ENCODE results near the gene BICC1.
A peak's percentile ranks its signal among the peaks of the same experiment; 100 is the strongest.
"Not testable (repeated sequence)": the region's sequence is repeated elsewhere in the genome, so short reads cannot be mapped to it uniquely, and the experiment has no call there.

Gene BICC1

DNA sequence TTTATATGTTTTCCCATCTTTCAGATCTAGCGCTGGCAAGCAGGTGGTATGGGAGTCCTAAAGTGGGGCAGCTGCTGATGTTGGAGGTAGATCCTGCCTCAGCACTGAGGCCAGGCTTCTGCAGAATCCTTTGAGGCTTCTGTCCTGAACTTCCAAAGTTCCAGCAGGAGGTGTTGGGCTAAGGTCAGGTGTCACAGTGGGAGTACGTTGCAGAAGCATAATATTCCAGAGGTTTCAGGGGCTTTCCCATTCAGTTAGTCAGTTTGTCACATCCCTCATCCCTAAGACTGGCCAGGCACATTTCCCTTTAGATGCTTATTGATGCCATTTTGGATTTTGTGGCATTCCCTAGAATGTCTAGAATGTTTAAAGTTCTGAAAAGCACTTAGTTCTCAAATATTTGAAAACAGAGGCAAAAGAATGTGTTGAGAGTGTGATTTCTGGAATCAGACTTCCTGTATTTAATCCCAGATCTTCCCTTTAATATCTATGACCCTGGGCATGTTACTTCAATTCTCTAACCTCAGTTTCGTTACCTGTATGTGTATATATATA is 344.7 kb downstream of the BICC1 start:
- no peaks in the 10 kb centered on the region for H3K36me3 ChIP-seq
- H3K9me3 ChIP-seq: no peaks in the 10 kb centered on the region
- no peaks in the 10 kb centered on the region for H3K27me3 ChIP-seq
- TF ChIP-seq, protein P1, sequence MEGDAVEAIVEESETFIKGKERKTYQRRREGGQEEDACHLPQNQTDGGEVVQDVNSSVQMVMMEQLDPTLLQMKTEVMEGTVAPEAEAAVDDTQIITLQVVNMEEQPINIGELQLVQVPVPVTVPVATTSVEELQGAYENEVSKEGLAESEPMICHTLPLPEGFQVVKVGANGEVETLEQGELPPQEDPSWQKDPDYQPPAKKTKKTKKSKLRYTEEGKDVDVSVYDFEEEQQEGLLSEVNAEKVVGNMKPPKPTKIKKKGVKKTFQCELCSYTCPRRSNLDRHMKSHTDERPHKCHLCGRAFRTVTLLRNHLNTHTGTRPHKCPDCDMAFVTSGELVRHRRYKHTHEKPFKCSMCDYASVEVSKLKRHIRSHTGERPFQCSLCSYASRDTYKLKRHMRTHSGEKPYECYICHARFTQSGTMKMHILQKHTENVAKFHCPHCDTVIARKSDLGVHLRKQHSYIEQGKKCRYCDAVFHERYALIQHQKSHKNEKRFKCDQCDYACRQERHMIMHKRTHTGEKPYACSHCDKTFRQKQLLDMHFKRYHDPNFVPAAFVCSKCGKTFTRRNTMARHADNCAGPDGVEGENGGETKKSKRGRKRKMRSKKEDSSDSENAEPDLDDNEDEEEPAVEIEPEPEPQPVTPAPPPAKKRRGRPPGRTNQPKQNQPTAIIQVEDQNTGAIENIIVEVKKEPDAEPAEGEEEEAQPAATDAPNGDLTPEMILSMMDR (IDR thresholded peaks at IDR 0.05; ENCODE audit: low read depth, low read length): no peak
- H3K4me1 ChIP-seq: peaks cover 6% of the 10 kb centered on the region
- no peak overlapping the region for H3K4me3 ChIP-seq (ENCODE audit: low read depth, low read length)
- no peak for DNase-seq

DNA sequence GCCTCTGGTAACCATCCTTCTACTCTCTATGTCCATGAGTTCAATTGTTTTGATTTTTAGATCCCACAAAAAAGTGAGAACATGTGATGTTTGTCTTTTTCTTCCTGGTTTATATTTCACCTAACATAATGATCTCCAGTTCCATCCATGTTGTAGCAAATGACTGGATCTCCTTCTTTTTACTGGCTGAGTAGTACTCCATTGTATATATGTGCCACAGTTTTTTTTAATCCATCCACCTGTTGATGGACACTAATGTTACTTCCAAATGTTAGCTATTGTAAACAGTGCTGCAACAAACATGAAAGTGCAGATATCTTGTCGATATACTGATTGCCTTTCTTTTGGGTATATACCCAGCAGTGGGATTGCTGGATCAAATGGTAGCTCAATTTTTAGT is 345.5 kb downstream of the BICC1 start:
- not testable (repeated sequence) for H3K4me1 ChIP-seq; H3K9me3 ChIP-seq; H3K36me3 ChIP-seq; H3K27me3 ChIP-seq; DNase-seq; H3K4me3 ChIP-seq (ENCODE audit: low read depth, low read length)

DNA sequence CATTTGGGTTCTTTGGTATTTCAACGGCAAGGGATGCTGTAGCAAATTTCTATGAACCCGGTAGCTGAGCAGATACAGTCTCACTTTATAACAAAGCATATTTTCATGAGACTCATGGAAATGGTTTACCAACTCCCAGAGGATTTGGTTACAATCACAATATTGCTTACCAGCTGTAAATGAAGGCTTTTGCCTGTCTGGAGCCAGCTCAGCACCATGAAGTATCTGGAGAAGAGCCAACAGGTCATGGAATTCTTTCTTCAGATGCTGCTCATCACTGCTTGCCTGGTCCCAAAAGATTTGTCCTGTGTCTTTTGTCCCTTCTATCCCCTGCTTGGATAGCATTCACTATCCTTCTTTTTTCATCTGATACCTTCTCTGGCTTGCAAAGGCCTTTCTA is 346.9 kb downstream of the BICC1 start:
- Histone ChIP-seq H3K27me3 (no peaks in the 10 kb centered on the region), H3K4me1 (peaks cover 6% of the 10 kb centered on the region), H3K9me3 (no peaks in the 10 kb centered on the region), H3K36me3 (no peaks in the 10 kb centered on the region), H3K4me3 (ENCODE audit: low read depth, low read length) (no peak overlapping the region)
- no peak for DNase-seq
- TF ChIP-seq, protein P1 (IDR thresholded peaks at IDR 0.05; ENCODE audit: low read depth, low read length): no peak

DNA sequence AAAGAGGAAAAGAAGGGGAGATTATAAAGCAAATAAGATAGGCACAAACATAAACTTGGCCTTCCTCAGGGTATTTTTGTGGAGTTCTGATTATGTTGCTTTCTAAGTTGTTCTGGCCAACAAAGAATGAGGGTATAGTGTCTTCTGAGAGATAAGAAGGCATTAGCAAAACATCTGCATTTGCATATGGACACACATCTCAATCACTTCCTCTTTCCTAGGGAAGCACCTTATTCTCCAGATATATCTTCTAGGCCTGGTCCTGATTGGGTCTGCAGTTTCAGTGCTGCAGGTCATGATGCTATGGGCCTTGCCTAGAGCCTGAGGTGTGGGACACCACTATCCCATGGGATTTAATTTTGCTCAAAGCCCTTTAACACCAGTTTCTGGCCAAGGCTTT is 355.0 kb downstream of the BICC1 start:
- DNase-seq: no peak
- Histone ChIP-seq H3K4me3 (ENCODE audit: low read depth, low read length) (no peak overlapping the region), H3K4me1 (no peaks in the 10 kb centered on the region), H3K9me3 (no peaks in the 10 kb centered on the region), H3K36me3 (no peaks in the 10 kb centered on the region), H3K27me3 (no peaks in the 10 kb centered on the region)
- TF ChIP-seq, protein P1 (IDR thresholded peaks at IDR 0.05; ENCODE audit: low read depth, low read length): no peak

DNA sequence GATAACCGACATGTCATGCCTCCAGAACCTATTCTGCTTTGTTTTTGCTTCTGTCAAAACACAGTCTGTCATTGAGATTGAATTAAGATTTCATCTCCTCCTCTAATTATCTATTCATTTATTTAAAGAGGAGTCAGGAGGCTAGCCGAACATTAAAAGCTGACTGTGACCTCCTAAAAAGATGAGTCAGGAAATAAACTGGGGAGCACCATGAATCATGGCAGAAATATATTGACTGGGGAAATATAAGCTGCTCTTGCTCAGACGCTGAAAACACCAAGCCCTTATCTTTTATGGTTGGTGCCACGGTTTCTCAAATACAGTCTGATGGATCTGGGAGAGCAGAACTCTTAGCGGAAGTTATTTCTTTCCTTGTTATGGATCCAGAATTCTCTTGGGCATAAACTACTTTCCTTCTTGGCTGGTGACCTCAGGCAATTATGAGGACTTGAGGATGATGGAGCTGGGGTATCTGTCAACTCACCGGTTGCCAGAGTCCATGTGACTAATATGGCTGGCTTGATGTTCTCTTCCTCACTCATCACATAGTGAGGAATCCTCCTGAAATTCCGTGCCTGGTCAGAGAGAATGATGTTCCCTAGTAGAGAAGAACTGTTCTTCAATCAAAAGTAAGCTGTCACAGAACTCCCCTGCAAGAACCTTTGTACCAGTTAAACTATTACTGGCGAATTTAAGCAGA is 356.2 kb downstream of the BICC1 start:
- TF ChIP-seq, protein P1 (IDR thresholded peaks at IDR 0.05; ENCODE audit: low read depth, low read length): no peak
- no peaks in the 10 kb centered on the region for H3K9me3 ChIP-seq
- no peaks in the 10 kb centered on the region for H3K4me1 ChIP-seq
- no peaks in the 10 kb centered on the region for H3K27me3 ChIP-seq
- peak overlapping the region; percentile 31 for H3K4me3 ChIP-seq (ENCODE audit: low read depth, low read length)
- peak; percentile 32 for DNase-seq
- no peaks in the 10 kb centered on the region for H3K36me3 ChIP-seq

DNA sequence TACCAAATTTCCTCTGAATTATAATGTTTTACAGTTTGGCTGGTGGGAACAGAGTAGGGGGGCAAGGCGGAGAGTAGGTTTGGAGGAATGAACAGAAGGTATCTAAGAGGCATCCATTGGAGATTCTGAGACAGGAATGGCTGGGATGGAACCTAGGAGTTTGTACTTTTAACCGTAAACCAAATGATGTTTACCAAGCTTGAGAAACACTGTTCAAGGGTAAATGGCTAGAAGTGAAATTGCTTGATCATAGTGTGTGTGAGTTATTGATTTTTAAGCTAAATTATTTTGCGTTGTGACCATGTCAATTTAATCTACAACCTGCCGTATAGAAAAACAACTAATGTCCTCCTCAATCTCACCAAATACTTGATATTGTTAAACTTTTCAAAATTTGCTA is 357.4 kb downstream of the BICC1 start:
- Histone ChIP-seq H3K9me3 (no peaks in the 10 kb centered on the region), H3K4me3 (ENCODE audit: low read depth, low read length) (no peak overlapping the region), H3K27me3 (no peaks in the 10 kb centered on the region), H3K36me3 (no peaks in the 10 kb centered on the region), H3K4me1 (no peaks in the 10 kb centered on the region)
- TF ChIP-seq, protein P1 (IDR thresholded peaks at IDR 0.05; ENCODE audit: low read depth, low read length): no peak
- DNase-seq: no peak
